ENCODE results near the gene ZNF202. TPM values are rescaled to one million over a fixed set of nuclear protein-coding genes. Genes with fewer than 3 reads are reported as not detected.

Gene ZNF202
- total and polyA plus RNA-seq, 2 donors (not counting 1 experiment from before 2014, with no cell fraction given), result 17.0 to 25.1 TPM

DNA sequence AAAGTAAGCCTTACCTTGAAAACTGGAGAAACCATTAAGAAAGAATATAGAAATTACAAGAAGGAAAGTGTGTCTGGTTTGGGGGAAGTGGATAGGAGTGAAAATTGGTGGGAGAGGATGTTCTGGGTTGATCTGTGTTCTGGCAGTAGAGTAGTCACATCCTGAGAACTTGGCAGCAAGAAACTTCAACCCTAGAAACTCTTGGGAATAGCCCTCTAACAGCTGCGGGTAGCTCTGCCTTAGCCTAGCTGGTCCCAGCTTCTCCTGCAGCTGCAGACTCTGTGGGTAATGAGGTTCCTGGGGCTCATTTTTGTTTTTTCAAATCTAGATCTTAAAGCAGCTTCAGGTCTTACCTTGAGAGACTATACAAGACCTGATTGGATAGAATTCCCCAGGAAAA, 37.1 kb upstream of the ZNF202 start:
- CTCF ChIA-PET, result no interaction called here
- H3K4me2 ChIP-seq (replicated peaks; ENCODE audit: low read depth, low read length, poor library complexity, severe bottlenecking), result no peak overlapping the region
- POLR2A ChIA-PET, result no interaction called here
- H3K79me2 ChIP-seq (ENCODE audit: control insufficient read depth, insufficient read depth, low read length), result no peaks in the 10 kb centered on the region
- H3K27me3 ChIP-seq (replicated peaks in 1 of 4; ENCODE audit: control extremely low read depth in 1 of 4, control insufficient read depth in 3 of 4, insufficient read depth in 4 of 4, low read length in 3 of 4), result peaks cover 0 to 3% (median 0%) of the 10 kb centered on the region in 4 experiments
- TF ChIP-seq, protein P1, sequence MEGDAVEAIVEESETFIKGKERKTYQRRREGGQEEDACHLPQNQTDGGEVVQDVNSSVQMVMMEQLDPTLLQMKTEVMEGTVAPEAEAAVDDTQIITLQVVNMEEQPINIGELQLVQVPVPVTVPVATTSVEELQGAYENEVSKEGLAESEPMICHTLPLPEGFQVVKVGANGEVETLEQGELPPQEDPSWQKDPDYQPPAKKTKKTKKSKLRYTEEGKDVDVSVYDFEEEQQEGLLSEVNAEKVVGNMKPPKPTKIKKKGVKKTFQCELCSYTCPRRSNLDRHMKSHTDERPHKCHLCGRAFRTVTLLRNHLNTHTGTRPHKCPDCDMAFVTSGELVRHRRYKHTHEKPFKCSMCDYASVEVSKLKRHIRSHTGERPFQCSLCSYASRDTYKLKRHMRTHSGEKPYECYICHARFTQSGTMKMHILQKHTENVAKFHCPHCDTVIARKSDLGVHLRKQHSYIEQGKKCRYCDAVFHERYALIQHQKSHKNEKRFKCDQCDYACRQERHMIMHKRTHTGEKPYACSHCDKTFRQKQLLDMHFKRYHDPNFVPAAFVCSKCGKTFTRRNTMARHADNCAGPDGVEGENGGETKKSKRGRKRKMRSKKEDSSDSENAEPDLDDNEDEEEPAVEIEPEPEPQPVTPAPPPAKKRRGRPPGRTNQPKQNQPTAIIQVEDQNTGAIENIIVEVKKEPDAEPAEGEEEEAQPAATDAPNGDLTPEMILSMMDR (IDR thresholded peaks at IDR 0.05), result no peak
- TF ChIP-seq EZH2 (IDR thresholded peaks at IDR 0.05; ENCODE audit: borderline replicate concordance, insufficient read depth, low read depth, low read length, poor library complexity, severe bottlenecking), result no peak
- Mint-ChIP-seq H3K4me1 (no peaks in the 10 kb centered on the region), H3K9me3 (ENCODE audit: insufficient read depth) (no peaks in the 10 kb centered on the region), H3K4me3 (no peak overlapping the region), H3K27ac (no peak overlapping the region), H3K27me3 (peaks cover 15% of the 10 kb centered on the region)
- no peak for DNase-seq
- H3K36me3 ChIP-seq (replicated peaks in 1 of 2; ENCODE audit: control extremely low read depth in 1 of 2, control insufficient read depth in 1 of 2, extremely low read depth in 1 of 2, insufficient read depth in 2 of 2, low read length in 1 of 2), result no peaks in the 10 kb centered on the region
- ATAC-seq (ENCODE audit: low read depth), result no peak
- no peak overlapping the region for H3K9ac ChIP-seq (ENCODE audit: low read length)
- H3K27ac ChIP-seq (ENCODE audit: low read length in 2 of 2), result no peak overlapping the region
- intact Hi-C loops (cut with micrococcal nuclease), result no loop called here
- no peaks in the 10 kb centered on the region for H4K20me1 ChIP-seq (ENCODE audit: control insufficient read depth, insufficient read depth, low read length, poor library complexity, severe bottlenecking)
- H3K9me3 ChIP-seq (ENCODE audit: control extremely low read depth in 1 of 3, control insufficient read depth in 2 of 3, insufficient read depth in 1 of 3, low read length in 2 of 3), result no peaks in the 10 kb centered on the region
- WGBS (ENCODE audit: insufficient coverage), result no CpG with 5 or more reads among the region's 1 CpG
- no peaks in the 10 kb centered on the region for H3K4me1 ChIP-seq (ENCODE audit: control insufficient read depth in 2 of 2, insufficient read depth in 2 of 2, low read length in 2 of 2)
- H3K4me3 ChIP-seq (ENCODE audit: control extremely low read depth in 1 of 5, extremely low read depth in 1 of 5, insufficient read depth in 1 of 5, low read depth in 2 of 5, low read length in 4 of 5), result no peak overlapping the region
- H2AFZ ChIP-seq (ENCODE audit: insufficient read depth, low read depth, low read length, poor library complexity, severe bottlenecking), result no peak overlapping the region

DNA sequence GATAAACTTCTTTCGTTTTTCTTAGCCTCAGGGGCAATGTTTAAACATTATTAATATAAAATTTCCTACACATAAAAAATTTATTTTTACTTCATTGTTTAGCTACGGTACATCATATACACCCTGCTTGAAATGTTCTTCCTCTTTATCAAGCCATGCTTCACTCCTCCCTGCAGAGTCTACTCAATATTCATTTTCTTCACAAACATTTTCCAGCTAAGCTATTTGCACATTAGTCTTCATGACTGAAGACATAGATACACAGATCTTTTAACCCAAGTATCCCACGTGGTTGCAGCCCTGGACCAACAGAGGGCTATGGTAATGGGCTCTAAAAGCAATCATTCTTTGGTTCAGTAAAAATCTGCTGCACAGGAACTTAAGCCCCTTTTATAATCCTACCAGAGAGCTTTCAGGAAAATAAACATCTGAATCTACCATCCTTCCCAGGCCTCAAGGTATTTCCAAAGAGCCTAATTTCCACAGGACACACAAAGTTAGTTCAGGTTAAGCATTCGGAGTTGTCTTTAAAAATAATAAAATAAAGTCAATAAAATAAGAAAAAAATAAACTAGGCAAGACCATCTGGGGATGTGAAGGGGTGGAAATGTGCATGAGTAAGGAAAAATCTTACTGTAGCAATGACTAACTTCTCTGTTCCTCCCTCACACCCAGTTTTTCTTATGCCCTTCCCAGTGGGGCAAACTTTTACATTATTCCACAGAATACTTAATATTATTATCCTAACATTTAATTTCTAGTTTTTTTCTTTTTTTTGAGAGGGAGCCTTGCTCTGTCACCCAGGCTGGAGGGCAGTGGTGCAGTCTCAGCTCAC, 34.5 kb upstream of the ZNF202 start:
- CTCF ChIA-PET, result no interaction called here

More for the DNA sequence above, 34.5 kb upstream of the ZNF202 start:
- no peak overlapping the region for H3K4me3 Mint-ChIP-seq
- DNase-seq, result no peak
- POLR2A ChIA-PET, result no interaction called here
- H3K9me3 ChIP-seq (ENCODE audit: control extremely low read depth in 1 of 3, control insufficient read depth in 2 of 3, insufficient read depth in 1 of 3, low read length in 2 of 3), result no peaks in the 10 kb centered on the region
- H3K4me3 ChIP-seq (ENCODE audit: control extremely low read depth in 1 of 5, extremely low read depth in 1 of 5, insufficient read depth in 1 of 5, low read depth in 2 of 5, low read length in 4 of 5), result no peak overlapping the region
- H3K27me3 ChIP-seq (replicated peaks in 1 of 4; ENCODE audit: control extremely low read depth in 1 of 4, control insufficient read depth in 3 of 4, insufficient read depth in 4 of 4, low read length in 3 of 4), result peaks cover 0 to 3% (median 0%) of the 10 kb centered on the region in 4 experiments
- WGBS (ENCODE audit: insufficient coverage), result 55% methylated on average over 2 of the region's 4 CpGs
- no peak overlapping the region for H3K4me2 ChIP-seq (replicated peaks; ENCODE audit: low read depth, low read length, poor library complexity, severe bottlenecking)
- TF ChIP-seq, protein P1 (IDR thresholded peaks at IDR 0.05), result no peak
- TF ChIP-seq EZH2 (IDR thresholded peaks at IDR 0.05; ENCODE audit: borderline replicate concordance, insufficient read depth, low read depth, low read length, poor library complexity, severe bottlenecking), result no peak
- no peaks in the 10 kb centered on the region for H3K36me3 ChIP-seq (replicated peaks in 1 of 2; ENCODE audit: control extremely low read depth in 1 of 2, control insufficient read depth in 1 of 2, extremely low read depth in 1 of 2, insufficient read depth in 2 of 2, low read length in 1 of 2)
- H3K79me2 ChIP-seq (ENCODE audit: control insufficient read depth, insufficient read depth, low read length), result no peaks in the 10 kb centered on the region
- H3K27ac ChIP-seq (ENCODE audit: low read length in 2 of 2), result no peak overlapping the region
- H3K9ac ChIP-seq (ENCODE audit: low read length), result no peak overlapping the region
- ATAC-seq (ENCODE audit: low read depth), result no peak
- H3K27me3 Mint-ChIP-seq, result peaks cover 7% of the 10 kb centered on the region
- H3K9me3 Mint-ChIP-seq (ENCODE audit: insufficient read depth), result peaks cover 2% of the 10 kb centered on the region
- no peak overlapping the region for H2AFZ ChIP-seq (ENCODE audit: insufficient read depth, low read depth, low read length, poor library complexity, severe bottlenecking)
- H3K27ac Mint-ChIP-seq, result no peak overlapping the region
- H4K20me1 ChIP-seq (ENCODE audit: control insufficient read depth, insufficient read depth, low read length, poor library complexity, severe bottlenecking), result no peaks in the 10 kb centered on the region
- no peaks in the 10 kb centered on the region for H3K4me1 ChIP-seq (ENCODE audit: control insufficient read depth in 2 of 2, insufficient read depth in 2 of 2, low read length in 2 of 2)
- no peaks in the 10 kb centered on the region for H3K4me1 Mint-ChIP-seq
- intact Hi-C loops (cut with micrococcal nuclease), result no loop called here

Measured in B cell (primary cell).